Skeletal muscle satellite cell (primary cell): ENCODE results near the gene AGPAT1.

Source experiments
- H3K27me3 ChIP-seq: 2 replicates; pipeline ENCODE4 v1.7.0; 2013; ENCODE audit warnings: low read length; ENCODE audit not compliant: control insufficient read depth, insufficient read depth
- H3K36me3 ChIP-seq: 2 replicates; pipeline ENCODE4 v1.7.0; 2013; ENCODE audit warnings: mild to moderate bottlenecking, control low read depth, low read length; ENCODE audit not compliant: insufficient read depth
- H3K4me1 ChIP-seq: 2 replicates; pipeline ENCODE4 v1.7.0; 2013; ENCODE audit warnings: low read length; ENCODE audit not compliant: control insufficient read depth, insufficient read depth
- H3K4me2 ChIP-seq: 2 replicates; pipeline ENCODE4 v1.7.0; 2013; ENCODE audit warnings: mild to moderate bottlenecking, low read length
- H3K4me3 ChIP-seq: 2 replicates; pipeline ENCODE4 v1.7.0; 2013; ENCODE audit warnings: low read length
- H3K9ac ChIP-seq: 2 replicates; pipeline ENCODE4 v1.7.0; 2013; ENCODE audit warnings: mild to moderate bottlenecking, low read depth, low read length, moderate library complexity
- H3K9me3 ChIP-seq: replicated peaks from 2 replicates; pipeline ENCODE4 v1.7.0; 2013; ENCODE audit warnings: mild to moderate bottlenecking, control low read depth, low read length

The AGPAT1 gene

GRCh38 chr6:32131439-32131948 lies 44.4 kb downstream of the AGPAT1 start:
- Histone ChIP-seq H3K27me3 (peaks cover 14% of the 10 kb centered on the region), H3K9ac (no peak overlapping the region), H3K36me3 (peaks cover 2% of the 10 kb centered on the region), H3K4me3 (no peak overlapping the region), H3K4me2 (no peak overlapping the region), H3K9me3 (no peaks in the 10 kb centered on the region), H3K4me1 (peaks cover 24% of the 10 kb centered on the region)

- H3K27me3 ChIP-seq, result peaks cover 4% of the 10 kb centered on the region
- H3K4me2 ChIP-seq, result peak overlapping the region; percentile 96
- H3K9me3 ChIP-seq, result no peaks in the 10 kb centered on the region
- peak overlapping the region; percentile 86 for H3K4me3 ChIP-seq
- H3K36me3 ChIP-seq, result peaks cover 14% of the 10 kb centered on the region
- peak overlapping the region; percentile 83 for H3K9ac ChIP-seq
- peaks cover 24% of the 10 kb centered on the region for H3K4me1 ChIP-seq
Measured at GRCh38 chr6:32129297-32130088, 46.4 kb downstream of the AGPAT1 start.

- H3K9me3 ChIP-seq, result no peaks in the 10 kb centered on the region
- peaks cover under 1% of the 10 kb centered on the region for H3K27me3 ChIP-seq
- H3K9ac ChIP-seq, result peak overlapping the region; percentile 8
- peak overlapping the region; percentile 96 for H3K4me2 ChIP-seq
- peaks cover 20% of the 10 kb centered on the region for H3K36me3 ChIP-seq
- H3K4me3 ChIP-seq, result peak overlapping the region; percentile 86
- H3K4me1 ChIP-seq, result peaks cover 24% of the 10 kb centered on the region
Measured at GRCh38 chr6:32128751-32129296, 47.1 kb downstream of the AGPAT1 start.

DNA sequence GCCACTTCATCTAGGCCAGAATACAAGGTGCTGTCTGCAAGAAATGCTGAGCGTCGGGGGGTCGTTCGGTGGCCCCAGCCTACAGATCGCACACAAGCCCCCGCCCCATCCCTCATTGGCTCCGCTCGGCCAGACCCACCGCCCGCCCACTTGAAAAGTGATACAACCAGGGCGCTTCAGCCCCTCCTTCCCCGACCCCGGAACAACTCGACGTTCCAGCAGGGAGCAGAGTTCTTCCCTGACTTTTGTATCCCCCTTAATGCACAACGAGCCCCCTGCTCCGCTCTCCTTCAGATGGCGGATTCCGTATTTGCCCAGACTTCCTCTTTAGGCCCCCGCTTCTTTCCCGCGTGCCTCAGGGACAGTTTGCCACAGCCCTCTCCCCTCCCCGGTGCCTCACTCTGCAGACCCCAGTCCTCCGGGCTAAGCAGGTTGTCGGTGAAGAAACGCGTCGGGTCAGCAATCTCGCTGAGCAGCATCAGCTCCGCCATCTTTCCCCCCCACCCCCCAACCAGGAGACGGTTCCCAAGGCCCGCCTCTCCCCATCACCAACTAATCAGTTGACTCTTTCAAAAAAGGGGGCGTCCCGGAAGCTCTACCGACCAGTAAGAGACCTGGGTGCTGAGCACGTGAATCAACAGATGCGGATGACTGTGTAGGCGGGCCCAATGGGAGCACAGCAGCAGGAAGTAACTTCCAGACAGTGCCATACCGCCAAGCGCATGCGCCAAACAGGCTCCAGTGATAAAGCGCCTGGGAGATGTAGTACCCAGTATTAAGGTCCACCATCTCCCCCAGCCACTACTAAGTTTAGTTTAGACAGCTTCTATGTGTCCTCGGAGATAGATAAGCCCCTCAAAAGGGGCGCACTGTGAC lies 47.9 kb downstream of the AGPAT1 start, which contains the start of gene ATF6B:
Gene ATF6B, minus strand, starts transcription at position 530 of the 876 bp plus-strand sequence. Its CDS starts 39 bp downstream, at position 491.
- H3K9ac ChIP-seq, result peak within 1 kb of the TSS; percentile 98
- peak within 1 kb of the TSS; percentile 97 for H3K4me2 ChIP-seq
- H3K36me3 ChIP-seq, result peaks cover 23% of the 10 kb centered on the region
- peaks cover 24% of the 10 kb centered on the region for H3K4me1 ChIP-seq
- H3K9me3 ChIP-seq, result no peaks in the 10 kb centered on the region
- peak within 1 kb of the TSS; percentile 98 for H3K4me3 ChIP-seq
- H3K27me3 ChIP-seq, result no peaks in the 10 kb centered on the region

- Histone ChIP-seq H3K9ac (peak overlapping the region; percentile 98), H3K4me3 (peak overlapping the region; percentile 98), H3K27me3 (no peaks in the 10 kb centered on the region), H3K9me3 (no peaks in the 10 kb centered on the region), H3K36me3 (peaks cover 23% of the 10 kb centered on the region), H3K4me1 (peaks cover 24% of the 10 kb centered on the region), H3K4me2 (peak overlapping the region; percentile 97)
Measured at GRCh38 chr6:32127409-32127716, 48.5 kb downstream of the AGPAT1 start.

DNA sequence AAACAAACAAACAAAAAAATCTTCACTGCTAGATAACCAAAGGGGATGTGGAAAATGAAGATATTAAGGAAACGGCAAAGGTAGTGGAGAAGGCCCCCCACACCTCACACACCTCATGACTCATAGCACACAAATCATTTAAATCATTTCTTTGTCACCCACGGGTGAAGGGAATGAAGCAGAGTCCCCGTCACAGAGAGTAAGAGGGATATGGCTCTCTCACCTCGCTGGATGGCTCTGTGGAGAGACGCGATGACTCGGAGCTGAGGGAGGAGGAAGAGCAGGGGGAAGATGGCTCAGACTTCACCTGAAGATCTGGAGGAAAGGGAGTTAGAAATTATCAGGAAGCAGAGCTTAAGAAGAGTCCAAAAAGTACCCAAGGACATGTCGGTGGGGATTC lies 49.0 kb downstream of the AGPAT1 start:
- Histone ChIP-seq H3K4me3 (peak overlapping the region; percentile 98), H3K27me3 (no peaks in the 10 kb centered on the region), H3K9me3 (no peaks in the 10 kb centered on the region), H3K4me1 (peaks cover 24% of the 10 kb centered on the region), H3K36me3 (peaks cover 27% of the 10 kb centered on the region), H3K9ac (peak overlapping the region; percentile 98), H3K4me2 (peak overlapping the region; percentile 97)

GRCh38 chr6:32123681-32124080 lies 52.2 kb downstream of the AGPAT1 start:
- no peak overlapping the region for H3K9ac ChIP-seq
- peaks cover 17% of the 10 kb centered on the region for H3K4me1 ChIP-seq
- H3K36me3 ChIP-seq, result peaks cover 44% of the 10 kb centered on the region
- no peaks in the 10 kb centered on the region for H3K27me3 ChIP-seq
- H3K9me3 ChIP-seq, result no peaks in the 10 kb centered on the region
- H3K4me2 ChIP-seq, result no peak overlapping the region
- H3K4me3 ChIP-seq, result no peak overlapping the region

DNA sequence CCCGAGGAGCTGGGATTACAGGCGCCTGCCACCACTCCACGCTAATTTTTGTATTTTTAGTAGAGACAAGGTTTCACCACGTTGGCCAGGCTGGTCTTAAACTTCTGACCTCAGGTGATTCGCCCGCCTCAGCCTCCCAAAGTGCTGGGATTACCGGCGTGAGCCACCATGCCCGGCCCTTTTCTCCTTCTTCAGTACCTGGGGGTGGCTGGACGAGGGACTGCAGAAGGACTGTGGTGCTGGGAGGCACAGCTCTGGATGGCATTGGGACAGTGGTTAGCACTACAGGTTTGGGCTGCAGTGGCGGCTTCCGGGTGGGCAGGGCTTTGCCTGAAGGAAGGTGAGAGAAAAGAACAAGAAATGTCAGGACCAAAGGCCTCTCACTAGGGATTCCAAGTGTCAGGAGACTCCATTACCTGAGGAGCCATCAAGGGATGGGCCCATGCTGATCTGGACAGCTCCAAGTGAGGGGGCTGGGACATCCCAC lies 55.3 kb downstream of the AGPAT1 start:
- Histone ChIP-seq H3K4me1 (peaks cover 5% of the 10 kb centered on the region), H3K27me3 (no peaks in the 10 kb centered on the region), H3K9ac (no peak overlapping the region), H3K4me3 (no peak overlapping the region), H3K4me2 (no peak overlapping the region), H3K9me3 (no peaks in the 10 kb centered on the region), H3K36me3 (peaks cover 61% of the 10 kb centered on the region)

GRCh38 chr6:32118782-32119628 lies 56.9 kb downstream of the AGPAT1 start:
- H3K36me3 ChIP-seq, result peaks cover 54% of the 10 kb centered on the region
- peak overlapping the region; percentile 40 for H3K4me2 ChIP-seq
- peaks cover 21% of the 10 kb centered on the region for H3K4me1 ChIP-seq

More at GRCh38 chr6:32118782-32119628, 56.9 kb downstream of the AGPAT1 start:
- H3K9me3 ChIP-seq, result no peaks in the 10 kb centered on the region
- no peak overlapping the region for H3K9ac ChIP-seq
- H3K4me3 ChIP-seq, result no peak overlapping the region
- no peaks in the 10 kb centered on the region for H3K27me3 ChIP-seq
